ENCODE results near the gene UCK2. TPM values are rescaled to one million over a fixed set of nuclear protein-coding genes. Genes with fewer than 3 reads are reported as not detected.

The UCK2 gene
- polyA plus RNA-seq, 2 donors = 18.8 to 25.4 TPM

DNA sequence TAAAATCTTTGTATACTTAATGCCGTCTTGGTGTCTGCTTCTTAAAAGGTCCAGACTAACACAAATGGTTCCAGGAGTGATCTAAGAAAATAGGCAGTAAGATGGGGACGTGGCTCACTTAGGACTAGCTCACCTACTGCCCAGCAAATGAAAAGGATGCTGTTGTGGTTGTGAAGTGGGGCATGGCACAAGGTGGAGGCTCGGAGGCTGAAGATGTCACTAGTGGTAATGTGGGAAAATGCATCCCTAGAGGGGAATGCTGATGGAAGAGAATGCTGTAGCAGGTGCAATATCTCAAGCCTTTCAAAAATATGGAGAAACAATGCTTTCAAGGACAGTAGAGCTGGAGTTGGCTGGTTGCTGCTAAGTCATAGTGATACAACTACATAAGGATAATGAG lies 11.3 kb upstream of the UCK2 start:
- Histone ChIP-seq H3K27ac (ENCODE audit: low read depth in 2 of 2, low read length in 1 of 2) (no peak overlapping the region), H3K9me3 (ENCODE audit: control insufficient read depth in 2 of 2, insufficient read depth in 1 of 2, low read depth in 1 of 2, low read length in 1 of 2) (no peaks in the 10 kb centered on the region), H3K4me1 (ENCODE audit: control insufficient read depth in 2 of 2, insufficient read depth in 2 of 2, low read length in 1 of 2) (no peaks in the 10 kb centered on the region), H3K4me3 (ENCODE audit: low read depth in 1 of 2, low read length in 2 of 2) (no peak overlapping the region), H3K27me3 (ENCODE audit: control insufficient read depth in 1 of 2, insufficient read depth in 2 of 2, low read length in 2 of 2) (no peaks in the 10 kb centered on the region), H3K36me3 (ENCODE audit: control insufficient read depth in 2 of 2, insufficient read depth in 2 of 2, low read length in 1 of 2) (no peaks in the 10 kb centered on the region)
- 58 to 61% methylated on average over 3 of the region's 3 CpGs for WGBS, 2 donors

DNA sequence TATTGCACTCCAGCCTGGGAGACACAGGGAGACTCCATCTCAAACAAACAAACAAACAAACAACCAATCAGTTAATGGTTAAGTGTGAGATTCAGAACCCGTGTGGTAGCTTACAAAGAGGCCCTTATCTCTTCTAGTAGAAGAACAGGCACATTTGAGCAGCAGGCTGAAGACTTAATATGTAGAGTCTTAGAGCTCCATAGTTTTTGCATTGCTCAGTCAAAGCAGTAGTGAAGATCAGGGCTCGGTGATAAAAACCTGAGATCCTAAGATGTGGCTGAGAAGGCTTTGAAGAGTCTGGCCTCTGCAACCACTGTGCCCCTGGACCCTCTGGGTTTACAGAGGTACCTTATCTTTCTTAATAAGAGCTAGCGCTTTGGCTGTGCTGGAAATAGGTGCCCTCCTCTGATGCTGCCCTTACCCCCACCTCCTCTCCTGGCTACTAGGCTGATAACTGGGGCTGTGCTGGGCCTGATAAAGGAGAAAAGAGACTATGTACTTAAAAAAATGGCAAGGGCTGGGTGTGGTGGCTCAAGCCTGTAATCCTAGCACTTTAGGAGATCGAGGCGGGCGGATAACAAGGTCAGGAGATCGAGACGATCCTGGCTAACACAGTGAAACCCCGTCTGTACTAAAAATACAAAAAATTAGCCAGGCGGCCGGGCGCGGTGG lies 10.5 kb upstream of the UCK2 start:
- Histone ChIP-seq H3K27ac (ENCODE audit: low read depth in 2 of 2, low read length in 1 of 2) (no peak overlapping the region), H3K9me3 (ENCODE audit: control insufficient read depth in 2 of 2, insufficient read depth in 1 of 2, low read depth in 1 of 2, low read length in 1 of 2) (no peaks in the 10 kb centered on the region)

GRCh38 chr1:165823552-165824268 lies 3.7 kb upstream of the UCK2 start:
- Histone ChIP-seq H3K4me3 (ENCODE audit: low read depth in 1 of 2, low read length in 2 of 2) (no peak overlapping the region), H3K9me3 (ENCODE audit: control insufficient read depth in 2 of 2, insufficient read depth in 1 of 2, low read depth in 1 of 2, low read length in 1 of 2) (no peaks in the 10 kb centered on the region), H3K36me3 (ENCODE audit: control insufficient read depth in 2 of 2, insufficient read depth in 2 of 2, low read length in 1 of 2) (no peaks in the 10 kb centered on the region), H3K27ac (ENCODE audit: low read depth in 2 of 2, low read length in 1 of 2) (no peak overlapping the region), H3K27me3 (ENCODE audit: control insufficient read depth in 1 of 2, insufficient read depth in 2 of 2, low read length in 2 of 2) (no peaks in the 10 kb centered on the region), H3K4me1 (ENCODE audit: control insufficient read depth in 2 of 2, insufficient read depth in 2 of 2, low read length in 1 of 2) (no peaks in the 10 kb centered on the region)
- 68 to 75% methylated on average over 4 of the region's 4 CpGs for WGBS, 2 donors

More for the DNA sequence above, 10.5 kb upstream of the UCK2 start:
- no peaks in the 10 kb centered on the region for H3K27me3 ChIP-seq (ENCODE audit: control insufficient read depth in 1 of 2, insufficient read depth in 2 of 2, low read length in 2 of 2)
- 86 to 89% methylated on average over 13 of the region's 13 CpGs for WGBS, 2 donors
- no peak overlapping the region for H3K4me3 ChIP-seq (ENCODE audit: low read depth in 1 of 2, low read length in 2 of 2)
- H3K4me1 ChIP-seq (ENCODE audit: control insufficient read depth in 2 of 2, insufficient read depth in 2 of 2, low read length in 1 of 2) = no peaks in the 10 kb centered on the region
- H3K36me3 ChIP-seq (ENCODE audit: control insufficient read depth in 2 of 2, insufficient read depth in 2 of 2, low read length in 1 of 2) = no peaks in the 10 kb centered on the region

- Histone ChIP-seq H3K4me1 (ENCODE audit: control insufficient read depth in 2 of 2, insufficient read depth in 2 of 2, low read length in 1 of 2) (no peaks in the 10 kb centered on the region), H3K9me3 (ENCODE audit: control insufficient read depth in 2 of 2, insufficient read depth in 1 of 2, low read depth in 1 of 2, low read length in 1 of 2) (no peaks in the 10 kb centered on the region), H3K36me3 (ENCODE audit: control insufficient read depth in 2 of 2, insufficient read depth in 2 of 2, low read length in 1 of 2) (no peaks in the 10 kb centered on the region), H3K27ac (ENCODE audit: low read depth in 2 of 2, low read length in 1 of 2) (no peak overlapping the region), H3K4me3 (ENCODE audit: low read depth in 1 of 2, low read length in 2 of 2) (no peak overlapping the region), H3K27me3 (ENCODE audit: control insufficient read depth in 1 of 2, insufficient read depth in 2 of 2, low read length in 2 of 2) (no peaks in the 10 kb centered on the region)
- WGBS, 2 donors = 85 to 92% methylated on average over 1 of the region's 1 CpG
Observed at GRCh38 chr1:165824269-165824643, 3.2 kb upstream of the UCK2 start.

DNA sequence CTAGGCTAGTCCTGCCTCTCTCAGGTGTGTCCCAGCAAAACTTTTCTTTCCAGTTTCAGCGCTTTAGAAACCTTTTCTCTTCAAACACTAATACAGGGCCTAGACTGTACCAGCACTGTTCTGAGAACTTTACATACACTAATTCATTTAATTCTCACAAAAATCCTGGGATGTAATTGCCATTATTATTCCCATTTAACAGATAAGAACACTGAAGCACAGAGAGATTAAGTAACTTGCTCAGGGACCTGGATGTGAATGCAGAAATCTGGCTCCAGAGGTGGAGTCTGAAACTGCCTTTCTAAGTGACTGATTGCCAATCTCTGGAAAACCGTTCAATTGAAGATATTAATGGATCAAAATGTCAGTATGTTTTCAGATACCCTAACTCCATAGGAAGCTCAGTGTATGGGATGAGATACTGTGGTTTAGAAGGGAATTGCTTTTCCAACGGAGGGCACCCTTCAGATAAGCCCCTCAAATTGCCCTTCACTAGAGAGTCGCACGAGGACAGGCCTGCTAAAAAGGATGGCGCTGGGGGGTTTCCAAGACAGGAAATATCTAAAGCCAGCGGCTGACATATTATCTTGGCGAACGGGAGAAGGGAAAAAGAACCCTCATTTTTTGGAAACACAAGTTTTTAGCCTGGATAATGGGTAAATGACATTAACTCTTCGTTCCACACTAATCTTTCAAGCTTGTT lies 698 bp upstream of the UCK2 start:
- Histone ChIP-seq H3K4me1 (ENCODE audit: control insufficient read depth in 2 of 2, insufficient read depth in 2 of 2, low read length in 1 of 2) (no peaks in the 10 kb centered on the region), H3K27ac (ENCODE audit: low read depth in 2 of 2, low read length in 1 of 2) (peak overlapping the region in 1 of 2 donors; percentile 94), H3K36me3 (ENCODE audit: control insufficient read depth in 2 of 2, insufficient read depth in 2 of 2, low read length in 1 of 2) (no peaks in the 10 kb centered on the region), H3K27me3 (ENCODE audit: control insufficient read depth in 1 of 2, insufficient read depth in 2 of 2, low read length in 2 of 2) (no peaks in the 10 kb centered on the region), H3K9me3 (ENCODE audit: control insufficient read depth in 2 of 2, insufficient read depth in 1 of 2, low read depth in 1 of 2, low read length in 1 of 2) (no peaks in the 10 kb centered on the region), H3K4me3 (ENCODE audit: low read depth in 1 of 2, low read length in 2 of 2) (peak overlapping the region in 1 of 2 donors; percentile 83)
- 20 to 22% methylated on average over 10 of the region's 10 CpGs for WGBS, 2 donors

- 0% methylated on average over 44 to 49 of the region's 49 CpGs for WGBS, 2 donors
Observed at GRCh38 chr1:165828103-165828668, 772 bp downstream of the UCK2 start.

GRCh38 chr1:165828669-165829329 lies 1.4 kb downstream of the UCK2 start:
- Histone ChIP-seq H3K4me1 (ENCODE audit: control insufficient read depth in 2 of 2, insufficient read depth in 2 of 2, low read length in 1 of 2) (no peaks in the 10 kb centered on the region), H3K27ac (ENCODE audit: low read depth in 2 of 2, low read length in 1 of 2) (peak overlapping the region; percentile 89 to 94)

More at GRCh38 chr1:165828103-165828668, 772 bp downstream of the UCK2 start:
- Histone ChIP-seq H3K36me3 (ENCODE audit: control insufficient read depth in 2 of 2, insufficient read depth in 2 of 2, low read length in 1 of 2) (no peaks in the 10 kb centered on the region), H3K4me1 (ENCODE audit: control insufficient read depth in 2 of 2, insufficient read depth in 2 of 2, low read length in 1 of 2) (no peaks in the 10 kb centered on the region), H3K27me3 (ENCODE audit: control insufficient read depth in 1 of 2, insufficient read depth in 2 of 2, low read length in 2 of 2) (no peaks in the 10 kb centered on the region), H3K27ac (ENCODE audit: low read depth in 2 of 2, low read length in 1 of 2) (peak overlapping the region; percentile 89 to 94), H3K9me3 (ENCODE audit: control insufficient read depth in 2 of 2, insufficient read depth in 1 of 2, low read depth in 1 of 2, low read length in 1 of 2) (no peaks in the 10 kb centered on the region), H3K4me3 (ENCODE audit: low read depth in 1 of 2, low read length in 2 of 2) (peak overlapping the region; percentile 83 to 98)

GRCh38 chr1:165829888-165830287 lies 2.5 kb downstream of the UCK2 start:
- H3K27me3 ChIP-seq (ENCODE audit: control insufficient read depth in 1 of 2, insufficient read depth in 2 of 2, low read length in 2 of 2) = no peaks in the 10 kb centered on the region
- H3K36me3 ChIP-seq (ENCODE audit: control insufficient read depth in 2 of 2, insufficient read depth in 2 of 2, low read length in 1 of 2) = no peaks in the 10 kb centered on the region
- no peaks in the 10 kb centered on the region for H3K4me1 ChIP-seq (ENCODE audit: control insufficient read depth in 2 of 2, insufficient read depth in 2 of 2, low read length in 1 of 2)
- H3K27ac ChIP-seq (ENCODE audit: low read depth in 2 of 2, low read length in 1 of 2) = no peak overlapping the region
- H3K4me3 ChIP-seq (ENCODE audit: low read depth in 1 of 2, low read length in 2 of 2) = no peak overlapping the region
- no peaks in the 10 kb centered on the region for H3K9me3 ChIP-seq (ENCODE audit: control insufficient read depth in 2 of 2, insufficient read depth in 1 of 2, low read depth in 1 of 2, low read length in 1 of 2)
- WGBS, 2 donors = 72 to 77% methylated on average over 4 of the region's 4 CpGs

More at GRCh38 chr1:165828669-165829329, 1.4 kb downstream of the UCK2 start:
- Histone ChIP-seq H3K36me3 (ENCODE audit: control insufficient read depth in 2 of 2, insufficient read depth in 2 of 2, low read length in 1 of 2) (no peaks in the 10 kb centered on the region), H3K9me3 (ENCODE audit: control insufficient read depth in 2 of 2, insufficient read depth in 1 of 2, low read depth in 1 of 2, low read length in 1 of 2) (no peaks in the 10 kb centered on the region), H3K4me3 (ENCODE audit: low read depth in 1 of 2, low read length in 2 of 2) (peak overlapping the region; percentile 83 to 98), H3K27me3 (ENCODE audit: control insufficient read depth in 1 of 2, insufficient read depth in 2 of 2, low read length in 2 of 2) (no peaks in the 10 kb centered on the region)
- 1% methylated on average over 19 of the region's 19 CpGs for WGBS, 2 donors

DNA sequence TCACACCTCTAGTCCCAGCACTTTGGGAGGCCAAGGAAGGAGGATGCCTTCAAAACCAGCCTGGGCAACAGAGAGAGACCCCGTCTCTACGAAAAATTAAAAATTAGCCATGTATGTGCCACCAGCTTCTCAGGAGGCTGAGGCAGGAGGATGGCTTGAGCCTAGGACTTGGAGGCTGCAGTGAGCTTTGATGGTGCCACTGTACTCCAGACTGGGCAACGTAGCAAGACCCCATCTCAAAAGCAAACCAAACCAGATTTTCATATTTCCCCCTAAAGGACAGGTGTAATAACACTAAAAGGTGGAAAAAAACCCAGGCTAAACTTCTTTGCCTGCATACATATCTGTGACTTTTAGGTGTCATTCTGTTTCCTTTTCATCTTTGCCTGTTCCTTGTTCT lies 3.7 kb downstream of the UCK2 start:
- Histone ChIP-seq H3K36me3 (ENCODE audit: control insufficient read depth in 2 of 2, insufficient read depth in 2 of 2, low read length in 1 of 2) (no peaks in the 10 kb centered on the region), H3K4me3 (ENCODE audit: low read depth in 1 of 2, low read length in 2 of 2) (no peak overlapping the region)

More for the DNA sequence above, 3.7 kb downstream of the UCK2 start:
- Histone ChIP-seq H3K27ac (ENCODE audit: low read depth in 2 of 2, low read length in 1 of 2) (no peak overlapping the region), H3K27me3 (ENCODE audit: control insufficient read depth in 1 of 2, insufficient read depth in 2 of 2, low read length in 2 of 2) (no peaks in the 10 kb centered on the region), H3K4me1 (ENCODE audit: control insufficient read depth in 2 of 2, insufficient read depth in 2 of 2, low read length in 1 of 2) (no peaks in the 10 kb centered on the region), H3K9me3 (ENCODE audit: control insufficient read depth in 2 of 2, insufficient read depth in 1 of 2, low read depth in 1 of 2, low read length in 1 of 2) (no peaks in the 10 kb centered on the region)
- 97 to 98% methylated on average over 3 of the region's 3 CpGs for WGBS, 2 donors

Measured in esophagus (tissue), 2 donors.